Activated CD4-positive, alpha-beta T cell treated with anti-CD3 and anti-CD28 coated beads, Interleukin-2, amount 10 ng/mL, durations not matched to agents 24 days and 14 days (primary cell): Measurements from ENCODE around the gene SEH1L. TPM values are rescaled to one million over a fixed set of nuclear protein-coding genes. Genes with fewer than 3 reads are reported as not detected.

Experiments used
- DNase-seq: peaks from one replicate; pipeline ENCODE4 v3.0.0; 2022
- H3K27ac Mint-ChIP-seq: one replicate; pipeline ENCODE4 v1.8.0; 2022; ENCODE audit warnings: mild to moderate bottlenecking, mixed read lengths
- H3K27me3 Mint-ChIP-seq: one replicate; pipeline ENCODE4 v1.8.0; 2022; ENCODE audit warnings: mixed read lengths
- H3K36me3 Mint-ChIP-seq: one replicate; pipeline ENCODE4 v1.8.0; 2022; ENCODE audit warnings: low read depth, mild to moderate bottlenecking, mixed read lengths
- H3K4me1 Mint-ChIP-seq: one replicate; pipeline ENCODE4 v1.8.0; 2021; ENCODE audit warnings: mixed read lengths
- H3K4me3 Mint-ChIP-seq: one replicate; pipeline ENCODE4 v1.8.0; 2022; ENCODE audit warnings: mild to moderate bottlenecking, moderate library complexity, mixed read lengths
- H3K9me3 Mint-ChIP-seq: one replicate; pipeline ENCODE4 v1.8.0; 2021; ENCODE audit warnings: mixed read lengths
- intact Hi-C: fragments of 100-400 bp; cut with micrococcal nuclease; formaldehyde crosslinking; loops from one replicate; pipeline ENCODE4 v1.15.1; 2023
- total RNA-seq: library from RNA; stranded (reverse); gene quantifications from 2 replicates; pipeline ENCODE4 v1.2.3, GENCODE V29; 2022

SEH1L gene
- total RNA-seq, 1 donor from 2014 or later = 132 TPM

DNA sequence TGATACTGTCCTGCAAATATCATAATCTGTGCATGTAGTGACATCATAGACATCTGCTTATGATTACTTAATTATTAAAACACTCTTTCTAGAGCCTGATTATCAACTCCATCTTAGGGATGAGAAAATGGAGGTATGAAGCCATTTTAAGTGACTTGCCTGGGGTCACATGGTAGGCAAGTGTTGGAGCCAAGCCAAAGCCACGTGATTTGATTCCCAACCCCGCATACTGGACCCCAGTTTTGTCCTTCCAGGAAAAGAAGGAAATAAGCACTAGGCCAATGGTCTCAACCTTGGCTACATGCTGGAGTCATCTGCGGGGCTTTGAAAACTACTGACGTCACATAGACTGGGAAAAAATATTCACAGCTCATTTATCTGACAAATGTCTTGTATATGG lies 19.6 kb upstream of the SEH1L start:
- H3K27ac Mint-ChIP-seq = no peak overlapping the region
- no peaks in the 10 kb centered on the region for H3K4me1 Mint-ChIP-seq
- H3K27me3 Mint-ChIP-seq = peaks cover 8% of the 10 kb centered on the region
- H3K36me3 Mint-ChIP-seq = no peaks in the 10 kb centered on the region
- H3K9me3 Mint-ChIP-seq = no peaks in the 10 kb centered on the region
- no peak for DNase-seq
- intact Hi-C loops = no loop called here
- H3K4me3 Mint-ChIP-seq = no peak overlapping the region

DNA sequence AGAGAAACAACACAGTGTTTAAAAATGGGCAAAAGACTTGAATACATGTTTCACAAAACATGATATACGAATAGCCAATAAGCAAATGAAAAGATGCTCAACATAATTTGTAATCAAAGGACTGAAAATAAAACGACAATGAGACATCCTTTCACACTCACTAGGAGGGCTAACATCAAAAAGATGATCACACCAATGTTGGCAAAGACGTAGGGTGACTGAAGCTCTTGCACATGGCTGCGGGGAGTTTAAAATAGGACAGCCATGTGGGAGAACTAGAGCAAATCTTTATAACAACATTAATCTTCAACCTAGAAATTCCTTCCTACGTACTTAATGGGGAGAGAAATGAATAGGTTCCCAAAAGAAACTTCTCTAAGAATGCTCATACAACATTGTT lies 19.2 kb upstream of the SEH1L start:
- Mint-ChIP-seq H3K9me3 (no peaks in the 10 kb centered on the region), H3K4me1 (no peaks in the 10 kb centered on the region), H3K27me3 (peaks cover 8% of the 10 kb centered on the region)

DNA sequence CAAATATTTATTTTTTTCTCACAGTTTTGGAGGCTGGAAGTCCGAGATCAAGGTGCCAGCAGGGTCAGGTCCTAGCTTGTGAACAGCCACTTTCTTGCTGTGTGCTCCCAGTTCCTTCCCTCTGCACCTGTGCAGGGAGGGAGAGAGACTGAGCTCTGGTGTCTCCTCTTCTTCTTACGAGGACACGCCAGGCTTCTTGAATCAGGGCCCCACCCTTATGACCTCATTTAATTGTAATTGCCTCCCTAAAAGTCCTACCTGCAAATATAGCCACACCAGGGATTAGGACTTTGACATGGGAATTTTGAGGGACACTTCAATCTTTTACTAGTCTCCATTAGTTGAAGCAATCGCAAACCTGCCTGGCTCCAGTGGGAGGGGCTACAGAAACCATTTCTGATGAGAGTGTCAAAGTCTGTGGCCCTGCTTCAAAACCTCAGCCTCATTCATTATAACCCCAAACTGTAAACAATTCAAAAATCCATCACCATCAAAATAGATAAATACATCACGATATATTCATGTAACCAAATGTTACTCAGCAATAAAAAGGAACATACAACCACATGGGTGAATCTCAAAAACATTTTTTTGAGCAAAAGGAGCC lies 18.2 kb upstream of the SEH1L start:
- DNase-seq = no peak
- Mint-ChIP-seq H3K9me3 (no peaks in the 10 kb centered on the region), H3K27ac (no peak overlapping the region), H3K4me3 (no peak overlapping the region), H3K36me3 (no peaks in the 10 kb centered on the region), H3K27me3 (peaks cover 7% of the 10 kb centered on the region), H3K4me1 (peaks cover 1% of the 10 kb centered on the region)
- intact Hi-C loops = loop anchor here (5.0 kb wide), 2 partner anchors 37 to 537 kb away; no protein-coding TSS in a partner anchor

More for the DNA sequence above, 19.2 kb upstream of the SEH1L start:
- intact Hi-C loops = no loop called here
- Mint-ChIP-seq H3K4me3 (no peak overlapping the region), H3K27ac (no peak overlapping the region), H3K36me3 (no peaks in the 10 kb centered on the region)
- DNase-seq = no peak

DNA sequence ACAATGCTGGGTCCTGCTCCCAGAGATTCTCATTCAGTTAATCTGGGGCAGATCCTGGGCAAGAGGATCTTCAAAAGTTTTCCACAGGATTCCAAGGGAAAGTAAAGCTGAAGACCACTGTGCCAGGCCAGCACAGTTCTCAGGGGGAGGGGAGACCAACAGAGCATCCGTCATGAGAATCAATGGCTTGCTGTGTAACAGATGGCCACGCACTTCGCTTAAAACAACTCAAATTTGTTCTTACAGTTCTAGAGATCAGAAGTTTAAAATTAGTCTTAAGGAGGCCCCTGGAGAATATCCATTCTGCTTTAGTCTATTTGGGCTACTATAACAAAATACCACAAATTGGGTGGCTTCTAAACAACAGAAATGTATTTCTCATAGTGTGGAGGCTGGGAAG lies 17.4 kb upstream of the SEH1L start:
- Mint-ChIP-seq H3K9me3 (no peaks in the 10 kb centered on the region), H3K27ac (no peak overlapping the region), H3K4me1 (peaks cover 3% of the 10 kb centered on the region), H3K4me3 (no peak overlapping the region), H3K36me3 (no peaks in the 10 kb centered on the region), H3K27me3 (peaks cover 9% of the 10 kb centered on the region)
- DNase-seq = no peak
- intact Hi-C loops = loop anchor here (5.0 kb wide), 2 partner anchors 38 to 538 kb away; no protein-coding TSS in a partner anchor

DNA sequence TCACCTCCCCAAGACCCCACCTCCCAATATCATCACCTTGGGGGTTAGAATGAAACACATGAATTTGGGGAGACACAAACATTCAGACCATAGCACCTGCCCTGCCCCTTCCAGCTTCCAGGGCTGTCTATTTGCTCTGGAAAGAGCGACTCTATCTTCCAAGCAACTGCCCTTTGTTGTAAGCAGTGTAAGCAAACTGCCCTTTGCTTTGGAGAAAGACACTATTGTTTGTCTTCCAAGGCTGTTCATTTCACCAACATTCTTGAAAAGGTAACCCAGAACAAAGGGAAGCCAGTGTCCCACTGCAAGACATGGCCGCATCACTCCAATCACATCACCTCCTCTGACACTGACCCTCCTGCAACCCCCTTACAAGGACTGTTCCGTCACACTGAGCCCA lies 16.9 kb upstream of the SEH1L start:
- H3K4me3 Mint-ChIP-seq = no peak overlapping the region
- intact Hi-C loops = loop anchor here (5.0 kb wide), 2 partner anchors 39 to 539 kb away; no protein-coding TSS in a partner anchor
- H3K4me1 Mint-ChIP-seq = peaks cover 3% of the 10 kb centered on the region
- peaks cover 13% of the 10 kb centered on the region for H3K27me3 Mint-ChIP-seq
- H3K9me3 Mint-ChIP-seq = no peaks in the 10 kb centered on the region
- DNase-seq = no peak
- no peak overlapping the region for H3K27ac Mint-ChIP-seq
- no peaks in the 10 kb centered on the region for H3K36me3 Mint-ChIP-seq

GRCh38 chr18:12933327-12933726 lies 14.5 kb upstream of the SEH1L start:
- no peak overlapping the region for H3K27ac Mint-ChIP-seq
- H3K4me3 Mint-ChIP-seq = no peak overlapping the region
- no peak for DNase-seq
- no peaks in the 10 kb centered on the region for H3K36me3 Mint-ChIP-seq
- H3K9me3 Mint-ChIP-seq = no peaks in the 10 kb centered on the region
- peaks cover 24% of the 10 kb centered on the region for H3K27me3 Mint-ChIP-seq
- intact Hi-C loops = loop anchor here (5.0 kb wide), 2 partner anchors 41 to 541 kb away; no protein-coding TSS in a partner anchor
- H3K4me1 Mint-ChIP-seq = peaks cover 3% of the 10 kb centered on the region

DNA sequence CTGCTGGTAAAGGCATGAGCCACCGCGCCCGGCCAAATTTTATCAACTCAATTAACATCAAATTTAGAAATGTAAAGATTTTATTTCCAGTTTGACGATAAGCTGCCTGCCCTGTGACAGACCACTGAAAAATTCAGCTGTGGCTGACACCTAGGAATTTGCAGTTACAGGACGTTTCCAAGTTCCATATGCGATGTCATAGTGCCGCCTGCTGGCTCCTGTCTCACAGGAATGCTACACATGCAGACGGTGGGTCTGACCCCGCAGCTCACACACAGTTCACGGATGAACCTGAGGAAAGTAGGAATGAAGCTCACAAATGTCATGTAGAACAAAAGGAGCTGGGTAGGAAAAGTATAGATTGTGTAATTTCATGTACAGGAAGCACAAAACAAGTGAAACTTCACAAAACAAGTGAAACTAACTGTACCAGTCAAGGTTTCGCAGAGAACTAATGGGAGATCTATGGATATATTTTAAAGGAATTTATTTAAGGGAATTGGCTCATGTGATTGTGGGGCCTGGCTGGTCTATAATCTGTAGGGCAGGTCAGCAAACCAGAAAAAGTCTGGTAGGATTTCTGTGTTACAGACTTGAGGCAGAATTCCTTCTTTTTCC lies 13.2 kb upstream of the SEH1L start:
- Mint-ChIP-seq H3K27ac (no peak overlapping the region), H3K4me1 (peaks cover 3% of the 10 kb centered on the region), H3K9me3 (no peaks in the 10 kb centered on the region), H3K36me3 (no peaks in the 10 kb centered on the region), H3K27me3 (peaks cover 25% of the 10 kb centered on the region), H3K4me3 (peak overlapping the region; percentile 16)
- intact Hi-C loops = loop anchor here (1.0 to 5.0 kb wide), 4 partner anchors 42 to 542 kb away; no protein-coding TSS in a partner anchor
- peak; percentile 92 for DNase-seq

GRCh38 chr18:12939162-12939561 lies 8.6 kb upstream of the SEH1L start:
- Mint-ChIP-seq H3K27ac (no peak overlapping the region), H3K4me3 (no peak overlapping the region), H3K9me3 (no peaks in the 10 kb centered on the region), H3K27me3 (peaks cover 21% of the 10 kb centered on the region), H3K36me3 (no peaks in the 10 kb centered on the region), H3K4me1 (peaks cover 3% of the 10 kb centered on the region)
- DNase-seq = no peak
- intact Hi-C loops = no loop called here

- Mint-ChIP-seq H3K27ac (no peak overlapping the region), H3K27me3 (peaks cover 4% of the 10 kb centered on the region), H3K4me3 (no peak overlapping the region), H3K9me3 (no peaks in the 10 kb centered on the region), H3K36me3 (peaks cover 3% of the 10 kb centered on the region), H3K4me1 (peaks cover 14% of the 10 kb centered on the region)
- intact Hi-C loops = no loop called here
- no peak for DNase-seq
Measured at GRCh38 chr18:12943215-12943614, 4.6 kb upstream of the SEH1L start.

GRCh38 chr18:12944709-12945108 lies 3.1 kb upstream of the SEH1L start:
- peak; percentile 67 for DNase-seq
- no peaks in the 10 kb centered on the region for H3K9me3 Mint-ChIP-seq
- H3K4me3 Mint-ChIP-seq = no peak overlapping the region
- no peak overlapping the region for H3K27ac Mint-ChIP-seq
- intact Hi-C loops = loop anchor here (5.0 kb wide), 3 partner anchors 102 to 962 kb away; partner anchors contain the start of gene IMPA2
- H3K4me1 Mint-ChIP-seq = peaks cover 14% of the 10 kb centered on the region
- H3K27me3 Mint-ChIP-seq = peaks cover 2% of the 10 kb centered on the region
- H3K36me3 Mint-ChIP-seq = peaks cover 13% of the 10 kb centered on the region

- peak overlapping the region; percentile 92 for H3K4me3 Mint-ChIP-seq
- H3K27ac Mint-ChIP-seq = peak overlapping the region; percentile 97
- H3K9me3 Mint-ChIP-seq = no peaks in the 10 kb centered on the region
- no peak for DNase-seq
- intact Hi-C loops = loop anchor here (1.0 to 5.0 kb wide), 6 partner anchors 62 to 964 kb away; partner anchors contain the start of genes AFG3L2, CEP76, IMPA2 and PTPN2
- H3K27me3 Mint-ChIP-seq = no peaks in the 10 kb centered on the region
- peaks cover 27% of the 10 kb centered on the region for H3K36me3 Mint-ChIP-seq
- peaks cover 27% of the 10 kb centered on the region for H3K4me1 Mint-ChIP-seq
Measured at GRCh38 chr18:12946549-12947284, 1.1 kb upstream of the SEH1L start.

GRCh38 chr18:12948050-12948804 lies 416 bp downstream of the SEH1L start:
- Mint-ChIP-seq H3K4me1 (peaks cover 29% of the 10 kb centered on the region), H3K4me3 (peak overlapping the region; percentile 92), H3K27ac (peak overlapping the region; percentile 97), H3K27me3 (no peaks in the 10 kb centered on the region), H3K36me3 (peaks cover 36% of the 10 kb centered on the region), H3K9me3 (no peaks in the 10 kb centered on the region)
- intact Hi-C loops = loop anchor here (1.0 to 5.0 kb wide), 4 partner anchors 43 to 966 kb away; partner anchors contain the start of genes CEP192 and IMPA2
- DNase-seq = peak; percentile 98

GRCh38 chr18:12958478-12958877 lies 10.7 kb downstream of the SEH1L start:
- no peak for DNase-seq
- H3K4me3 Mint-ChIP-seq = no peak overlapping the region
- H3K36me3 Mint-ChIP-seq = peaks cover 44% of the 10 kb centered on the region
- intact Hi-C loops = no loop called here
- H3K27me3 Mint-ChIP-seq = no peaks in the 10 kb centered on the region
- no peaks in the 10 kb centered on the region for H3K9me3 Mint-ChIP-seq
- no peak overlapping the region for H3K27ac Mint-ChIP-seq
- H3K4me1 Mint-ChIP-seq = peaks cover 13% of the 10 kb centered on the region
